ENCODE results near the gene TBC1D32.

The TBC1D32 gene

DNA sequence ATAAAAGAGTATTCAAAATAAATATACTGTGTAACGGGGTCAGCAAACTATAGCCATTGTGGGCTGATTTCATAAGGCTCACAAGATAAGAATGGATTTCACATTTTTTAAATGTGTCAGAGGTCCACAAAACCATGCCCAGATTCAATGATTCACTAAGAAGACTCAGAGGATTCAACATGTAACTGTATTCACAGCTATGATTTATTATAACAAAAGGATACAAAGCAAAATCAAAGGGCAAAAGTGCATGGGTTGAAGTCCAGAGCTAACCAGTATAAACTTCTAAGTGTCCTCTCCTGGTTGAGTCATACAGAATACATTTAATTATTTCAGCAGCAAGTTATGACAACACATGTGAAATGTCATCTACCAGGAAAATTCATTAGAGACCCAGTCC is 49.2 kb downstream of the TBC1D32 start:
- ChIA-PET CTCF (interaction anchor here (0.7 to 1.5 kb wide), 2 partner anchors 21 to 230 kb away, joined by 3 to 4 read pairs; no protein-coding TSS in a partner anchor), POLR2A (no interaction called here)
- no peaks in the 10 kb centered on the region for H3K9me3 ChIP-seq (ENCODE audit: control insufficient read depth, insufficient read depth, low read depth, low read length)
- no peaks in the 10 kb centered on the region for H3K4me1 ChIP-seq (ENCODE audit: control insufficient read depth, insufficient read depth, low read length)
- peaks cover 0 to 11% of the 10 kb centered on the region in 2 experiments; a peak in 1 of 3 replicates for H3K36me3 ChIP-seq (ENCODE audit: control insufficient read depth in 2 of 2, insufficient read depth in 1 of 2, low read length in 2 of 2)
- H3K27ac ChIP-seq (ENCODE audit: extremely low read depth, low read depth, low read length): no peak overlapping the region
- TF ChIP-seq, protein P1, sequence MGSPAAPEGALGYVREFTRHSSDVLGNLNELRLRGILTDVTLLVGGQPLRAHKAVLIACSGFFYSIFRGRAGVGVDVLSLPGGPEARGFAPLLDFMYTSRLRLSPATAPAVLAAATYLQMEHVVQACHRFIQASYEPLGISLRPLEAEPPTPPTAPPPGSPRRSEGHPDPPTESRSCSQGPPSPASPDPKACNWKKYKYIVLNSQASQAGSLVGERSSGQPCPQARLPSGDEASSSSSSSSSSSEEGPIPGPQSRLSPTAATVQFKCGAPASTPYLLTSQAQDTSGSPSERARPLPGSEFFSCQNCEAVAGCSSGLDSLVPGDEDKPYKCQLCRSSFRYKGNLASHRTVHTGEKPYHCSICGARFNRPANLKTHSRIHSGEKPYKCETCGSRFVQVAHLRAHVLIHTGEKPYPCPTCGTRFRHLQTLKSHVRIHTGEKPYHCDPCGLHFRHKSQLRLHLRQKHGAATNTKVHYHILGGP (tag by site-specific recombination; IDR thresholded peaks at IDR 0.05): no peak
- TF ChIP-seq KLF8 (tag by site-specific recombination; IDR thresholded peaks at IDR 0.05): no peak
- no peak for TF ChIP-seq SETDB1 (IDR thresholded peaks at IDR 0.05; ENCODE audit: insufficient read length, low read length)
- TF ChIP-seq ZNF600 (tag by site-specific recombination; IDR thresholded peaks at IDR 0.05): no peak
- TF ChIP-seq, protein P2, sequence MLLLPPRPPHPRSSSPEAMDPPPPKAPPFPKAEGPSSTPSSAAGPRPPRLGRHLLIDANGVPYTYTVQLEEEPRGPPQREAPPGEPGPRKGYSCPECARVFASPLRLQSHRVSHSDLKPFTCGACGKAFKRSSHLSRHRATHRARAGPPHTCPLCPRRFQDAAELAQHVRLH (tag by site-specific recombination; IDR thresholded peaks at IDR 0.05): no peak
- TF ChIP-seq ZNF266 (tag by site-specific recombination; IDR thresholded peaks at IDR 0.05; ENCODE audit: low read depth): no peak
- no peak for TF ChIP-seq GLIS1 (tag by site-specific recombination; IDR thresholded peaks at IDR 0.05)
- TF ChIP-seq ZNF561 (tag by site-specific recombination; IDR thresholded peaks at IDR 0.05; ENCODE audit: borderline replicate concordance): no peak
- TF ChIP-seq ZNF610 (tag by site-specific recombination; IDR thresholded peaks at IDR 0.05; ENCODE audit: borderline replicate concordance): no peak
- TF ChIP-seq ZNF830 (tag by site-specific recombination; IDR thresholded peaks at IDR 0.05; ENCODE audit: low read depth): no peak
- TF ChIP-seq WT1 (tag by site-specific recombination; IDR thresholded peaks at IDR 0.05): no peak
- no peak for TF ChIP-seq ZNF10 (tag by site-specific recombination; IDR thresholded peaks at IDR 0.05)
- TF ChIP-seq, protein P3, sequence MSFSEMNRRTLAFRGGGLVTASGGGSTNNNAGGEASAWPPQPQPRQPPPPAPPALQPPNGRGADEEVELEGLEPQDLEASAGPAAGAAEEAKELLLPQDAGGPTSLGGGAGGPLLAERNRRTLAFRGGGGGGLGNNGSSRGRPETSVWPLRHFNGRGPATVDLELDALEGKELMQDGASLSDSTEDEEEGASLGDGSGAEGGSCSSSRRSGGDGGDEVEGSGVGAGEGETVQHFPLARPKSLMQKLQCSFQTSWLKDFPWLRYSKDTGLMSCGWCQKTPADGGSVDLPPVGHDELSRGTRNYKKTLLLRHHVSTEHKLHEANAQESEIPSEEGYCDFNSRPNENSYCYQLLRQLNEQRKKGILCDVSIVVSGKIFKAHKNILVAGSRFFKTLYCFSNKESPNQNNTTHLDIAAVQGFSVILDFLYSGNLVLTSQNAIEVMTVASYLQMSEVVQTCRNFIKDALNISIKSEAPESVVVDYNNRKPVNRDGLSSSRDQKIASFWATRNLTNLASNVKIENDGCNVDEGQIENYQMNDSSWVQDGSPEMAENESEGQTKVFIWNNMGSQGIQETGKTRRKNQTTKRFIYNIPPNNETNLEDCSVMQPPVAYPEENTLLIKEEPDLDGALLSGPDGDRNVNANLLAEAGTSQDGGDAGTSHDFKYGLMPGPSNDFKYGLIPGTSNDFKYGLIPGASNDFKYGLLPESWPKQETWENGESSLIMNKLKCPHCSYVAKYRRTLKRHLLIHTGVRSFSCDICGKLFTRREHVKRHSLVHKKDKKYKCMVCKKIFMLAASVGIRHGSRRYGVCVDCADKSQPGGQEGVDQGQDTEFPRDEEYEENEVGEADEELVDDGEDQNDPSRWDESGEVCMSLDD (tag by site-specific recombination; IDR thresholded peaks at IDR 0.05): no peak
- no peak for TF ChIP-seq ZNF404 (tag by site-specific recombination; IDR thresholded peaks at IDR 0.05)
- TF ChIP-seq ZSCAN16 (tag by site-specific recombination; IDR thresholded peaks at IDR 0.05): no peak
- no peak for TF ChIP-seq ZNF341 (tag by site-specific recombination; IDR thresholded peaks at IDR 0.05; ENCODE audit: low read depth)
- TF ChIP-seq ZFP41 (tag by site-specific recombination; IDR thresholded peaks at IDR 0.05; ENCODE audit: borderline replicate concordance): no peak
- TF ChIP-seq ZNF621 (tag by site-specific recombination; IDR thresholded peaks at IDR 0.05): no peak
- no peak for TF ChIP-seq KLF16 (tag by site-specific recombination; IDR thresholded peaks at IDR 0.05)
- H3K4me3 ChIP-seq (ENCODE audit: low read depth, low read length): no peak overlapping the region

DNA sequence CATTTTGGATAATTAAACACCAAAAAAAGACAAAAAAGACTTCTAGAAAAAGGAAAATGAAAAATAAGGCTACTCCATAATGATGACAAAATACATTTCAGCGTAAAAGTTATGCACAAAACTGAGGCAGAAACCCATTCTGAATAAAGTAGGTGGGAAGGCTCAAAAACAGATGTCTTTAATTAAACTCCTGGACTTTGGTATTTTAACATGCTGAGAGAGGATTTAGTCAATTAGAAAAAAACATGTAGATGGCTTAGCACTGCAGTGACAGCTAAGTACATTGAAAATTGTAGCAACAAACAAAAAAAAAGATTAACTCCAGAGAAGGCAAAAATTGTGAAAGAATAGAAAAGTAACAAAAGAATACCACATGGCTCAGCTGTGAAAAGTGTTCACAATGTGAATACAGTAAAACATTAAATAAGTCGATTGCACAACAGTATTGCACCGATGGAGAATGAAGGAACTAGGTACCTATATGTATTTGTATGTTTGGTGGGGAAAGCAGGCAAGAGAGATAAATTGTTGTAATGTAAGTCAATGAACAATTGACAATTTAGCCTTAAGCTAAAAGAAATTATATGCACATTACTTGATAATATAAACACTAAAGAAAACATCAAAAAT is 59.5 kb downstream of the TBC1D32 start:
- H3K4me1 ChIP-seq (ENCODE audit: control insufficient read depth, insufficient read depth, low read length): no peaks in the 10 kb centered on the region
- H3K27ac ChIP-seq (ENCODE audit: extremely low read depth, low read depth, low read length): no peak overlapping the region
- H3K9me3 ChIP-seq (ENCODE audit: control insufficient read depth, insufficient read depth, low read depth, low read length): no peaks in the 10 kb centered on the region
- CTCF ChIA-PET: interaction anchor here (0.7 kb wide), 1 partner anchor 26 kb away, joined by 3 read pairs; no protein-coding TSS in a partner anchor
- H3K4me3 ChIP-seq (ENCODE audit: low read depth, low read length): no peak overlapping the region
- peaks cover 0 to 4% of the 10 kb centered on the region in 2 experiments; a peak in 2 of 3 replicates for H3K36me3 ChIP-seq (ENCODE audit: control insufficient read depth in 2 of 2, insufficient read depth in 1 of 2, low read length in 2 of 2)
- POLR2A ChIA-PET: no interaction called here
- TF ChIP-seq ZBTB8A (tag by site-specific recombination; IDR thresholded peaks at IDR 0.05): no peak
- TF ChIP-seq, protein P4, sequence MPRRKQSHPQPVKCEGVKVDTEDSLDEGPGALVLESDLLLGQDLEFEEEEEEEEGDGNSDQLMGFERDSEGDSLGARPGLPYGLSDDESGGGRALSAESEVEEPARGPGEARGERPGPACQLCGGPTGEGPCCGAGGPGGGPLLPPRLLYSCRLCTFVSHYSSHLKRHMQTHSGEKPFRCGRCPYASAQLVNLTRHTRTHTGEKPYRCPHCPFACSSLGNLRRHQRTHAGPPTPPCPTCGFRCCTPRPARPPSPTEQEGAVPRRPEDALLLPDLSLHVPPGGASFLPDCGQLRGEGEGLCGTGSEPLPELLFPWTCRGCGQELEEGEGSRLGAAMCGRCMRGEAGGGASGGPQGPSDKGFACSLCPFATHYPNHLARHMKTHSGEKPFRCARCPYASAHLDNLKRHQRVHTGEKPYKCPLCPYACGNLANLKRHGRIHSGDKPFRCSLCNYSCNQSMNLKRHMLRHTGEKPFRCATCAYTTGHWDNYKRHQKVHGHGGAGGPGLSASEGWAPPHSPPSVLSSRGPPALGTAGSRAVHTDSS (tag by site-specific recombination; IDR thresholded peaks at IDR 0.05): no peak
- TF ChIP-seq ZNF626 (tag by site-specific recombination; IDR thresholded peaks at IDR 0.05): no peak
- TF ChIP-seq, protein P5, sequence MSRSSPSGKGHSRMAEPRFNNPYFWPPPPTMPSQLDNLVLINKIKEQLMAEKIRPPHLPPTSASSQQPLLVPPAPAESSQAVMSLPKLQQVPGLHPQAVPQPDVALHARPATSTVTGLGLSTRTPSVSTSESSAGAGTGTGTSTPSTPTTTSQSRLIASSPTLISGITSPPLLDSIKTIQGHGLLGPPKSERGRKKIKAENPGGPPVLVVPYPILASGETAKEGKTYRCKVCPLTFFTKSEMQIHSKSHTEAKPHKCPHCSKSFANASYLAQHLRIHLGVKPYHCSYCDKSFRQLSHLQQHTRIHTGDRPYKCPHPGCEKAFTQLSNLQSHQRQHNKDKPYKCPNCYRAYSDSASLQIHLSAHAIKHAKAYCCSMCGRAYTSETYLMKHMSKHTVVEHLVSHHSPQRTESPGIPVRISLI (tag by site-specific recombination; IDR thresholded peaks at IDR 0.05): no peak
- TF ChIP-seq ZSCAN30 (tag by site-specific recombination; IDR thresholded peaks at IDR 0.05): no peak
- no peak for TF ChIP-seq ZNF223 (tag by site-specific recombination; IDR thresholded peaks at IDR 0.05)
- no peak for TF ChIP-seq ZEB2 (tag by site-specific recombination; IDR thresholded peaks at IDR 0.05)
- TF ChIP-seq, protein P6, sequence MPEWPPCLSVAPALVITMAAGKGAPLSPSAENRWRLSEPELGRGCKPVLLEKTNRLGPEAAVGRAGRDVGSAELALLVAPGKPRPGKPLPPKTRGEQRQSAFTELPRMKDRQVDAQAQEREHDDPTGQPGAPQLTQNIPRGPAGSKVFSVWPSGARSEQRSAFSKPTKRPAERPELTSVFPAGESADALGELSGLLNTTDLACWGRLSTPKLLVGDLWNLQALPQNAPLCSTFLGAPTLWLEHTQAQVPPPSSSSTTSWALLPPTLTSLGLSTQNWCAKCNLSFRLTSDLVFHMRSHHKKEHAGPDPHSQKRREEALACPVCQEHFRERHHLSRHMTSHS (tag by site-specific recombination; IDR thresholded peaks at IDR 0.05): no peak
- TF ChIP-seq ZNF433 (tag by site-specific recombination; IDR thresholded peaks at IDR 0.05; ENCODE audit: low read depth): no peak
- no peak for TF ChIP-seq ZBTB20 (tag by site-specific recombination; IDR thresholded peaks at IDR 0.05)
